Trophoblast cell (in vitro differentiated cells and primary cell): ENCODE results near the gene NR2F6.

Source experiments
- DNase-seq, 2 donors: peaks; one replicate each; pipeline ENCODE4 v3.0.0-alpha.2; 2016
- H2AFZ ChIP-seq: 2 replicates; pipeline ENCODE4 v1.6.1; 2013; ENCODE audit warnings: low read length, moderate library complexity, mild to moderate bottlenecking; ENCODE audit not compliant: insufficient read depth, poor library complexity
- H2AK5ac ChIP-seq: 2 replicates; pipeline ENCODE4 v1.6.1; 2013; ENCODE audit warnings: mild to moderate bottlenecking, low read length
- H2BK120ac ChIP-seq: 2 replicates; pipeline ENCODE4 v1.6.1; 2013; ENCODE audit warnings: low read length, mild to moderate bottlenecking, moderate library complexity; ENCODE audit not compliant: insufficient read depth, poor library complexity
- H2BK12ac ChIP-seq: 2 replicates; pipeline ENCODE4 v1.6.1; 2013; ENCODE audit warnings: mild to moderate bottlenecking, low read length, moderate library complexity
- H2BK5ac ChIP-seq: 2 replicates; pipeline ENCODE4 v1.6.1; 2013; ENCODE audit warnings: low read length, low read depth, moderate library complexity, mild to moderate bottlenecking; ENCODE audit not compliant: poor library complexity
- H3K14ac ChIP-seq: 2 replicates; pipeline ENCODE4 v1.6.1; 2013; ENCODE audit warnings: mild to moderate bottlenecking, low read length
- H3K18ac ChIP-seq: 2 replicates; pipeline ENCODE4 v1.6.1; 2013; ENCODE audit warnings: mild to moderate bottlenecking, low read length
- H3K23ac ChIP-seq: 2 replicates; pipeline ENCODE4 v1.6.1; 2013; ENCODE audit warnings: low read length
- H3K27ac ChIP-seq: 2 replicates; pipeline ENCODE4 v1.5.1; 2013; ENCODE audit warnings: low read depth, mild to moderate bottlenecking, inconsistent platforms, low read length, moderate library complexity
- H3K27me3 ChIP-seq: 2 replicates; pipeline ENCODE4 v1.6.1; 2013; ENCODE audit warnings: inconsistent platforms, mild to moderate bottlenecking, low read length, moderate library complexity; ENCODE audit not compliant: insufficient read depth
- H3K36me3 ChIP-seq, 2 experiments: 1 replicate in 1 of 2; 2 replicates in 1 of 2; pipeline ENCODE4 v1.6.1; 2013; ENCODE audit warnings: low read length in 2 of 2, mild to moderate bottlenecking in 2 of 2, moderate library complexity in 1 of 2; ENCODE audit not compliant: insufficient read depth in 2 of 2, control insufficient read depth in 1 of 2
- H3K4ac ChIP-seq: 2 replicates; pipeline ENCODE4 v1.6.1; 2013; ENCODE audit warnings: low read depth, mild to moderate bottlenecking, low read length, moderate library complexity
- H3K4me1 ChIP-seq, 2 experiments: 1 replicate in 1 of 2; 2 replicates in 1 of 2; pipeline ENCODE4 v1.6.1; 2013; ENCODE audit warnings: low read length in 2 of 2, mild to moderate bottlenecking in 2 of 2, moderate library complexity in 1 of 2; ENCODE audit not compliant: insufficient read depth in 2 of 2, control insufficient read depth in 1 of 2
- H3K4me2 ChIP-seq: 2 replicates; pipeline ENCODE4 v1.6.1; 2013; ENCODE audit warnings: inconsistent platforms, mild to moderate bottlenecking, low read length, moderate library complexity
- H3K4me3 ChIP-seq: 2 replicates; pipeline ENCODE4 v1.5.1; 2013; ENCODE audit warnings: mild to moderate bottlenecking, low read depth, low read length, inconsistent platforms
- H3K79me1 ChIP-seq: one replicate; pipeline ENCODE4 v1.6.1; 2013; ENCODE audit warnings: low read length
- H3K79me2 ChIP-seq: 2 replicates; pipeline ENCODE4 v1.6.1; 2013; ENCODE audit warnings: low read length, mild to moderate bottlenecking; ENCODE audit not compliant: control insufficient read depth, insufficient read depth, poor library complexity
- H3K9ac ChIP-seq: 2 replicates; pipeline ENCODE4 v1.6.1; 2013; ENCODE audit warnings: mild to moderate bottlenecking, low read length
- H3K9me3 ChIP-seq: 2 replicates; pipeline ENCODE4 v1.6.1; 2013; ENCODE audit warnings: low read depth, mild to moderate bottlenecking, control low read depth, inconsistent platforms, low read length; ENCODE audit not compliant: insufficient read depth
- H4K12ac ChIP-seq: 2 replicates; pipeline ENCODE4 v1.6.1; 2013; ENCODE audit warnings: low read depth, mild to moderate bottlenecking, low read length, moderate library complexity
- H4K8ac ChIP-seq: 2 replicates; pipeline ENCODE4 v1.6.1; 2013; ENCODE audit warnings: low read depth, mild to moderate bottlenecking, low read length, moderate library complexity
- H4K91ac ChIP-seq: one replicate; pipeline ENCODE4 v1.6.1; 2013; ENCODE audit warnings: low read depth, mild to moderate bottlenecking, low read length, moderate library complexity
- WGBS: extraction: QIAGEN DNeasy Blood & Tissue Kit; methylation state at CpG from one replicate; pipeline ENCODE4 v1.1.7; 2013; ENCODE audit warnings: missing lambda C conversion rate; ENCODE audit not compliant: insufficient read length, insufficient coverage; ENCODE audit errors: extremely low coverage; 5-methylcytosine and 5-hydroxymethylcytosine counted together

NR2F6 gene

GRCh38 chr19:17240062-17240752, 5.5 kb downstream of the NR2F6 start:
- no peak overlapping the region for H4K8ac ChIP-seq
- H2BK120ac ChIP-seq, result no peak overlapping the region
- no peak overlapping the region for H3K4me3 ChIP-seq
- peaks cover 8% of the 10 kb centered on the region for H3K9me3 ChIP-seq
- H3K27me3 ChIP-seq, result no peaks in the 10 kb centered on the region
- no peak overlapping the region for H3K18ac ChIP-seq
- no peak overlapping the region for H4K91ac ChIP-seq
- no peak overlapping the region for H2AK5ac ChIP-seq
- H3K4ac ChIP-seq, result peak overlapping the region; percentile 85
- H3K27ac ChIP-seq, result no peak overlapping the region
- H3K9ac ChIP-seq, result no peak overlapping the region
- peaks cover 20 to 26% of the 10 kb centered on the region in 2 experiments for H3K4me1 ChIP-seq
- no CpG with 5 or more reads among the region's 24 CpGs for WGBS
- H3K14ac ChIP-seq, result no peak overlapping the region
- H3K79me2 ChIP-seq, result peaks cover 42% of the 10 kb centered on the region
- no peak overlapping the region for H4K12ac ChIP-seq
- no peak overlapping the region for H2BK12ac ChIP-seq
- H2BK5ac ChIP-seq, result no peak overlapping the region
- H3K4me2 ChIP-seq, result no peak overlapping the region
- no peak for DNase-seq
- peaks cover 40 to 41% of the 10 kb centered on the region in 2 experiments for H3K36me3 ChIP-seq
- no peak overlapping the region for H3K23ac ChIP-seq
- H2AFZ ChIP-seq, result no peak overlapping the region
- H3K79me1 ChIP-seq, result peaks cover 31% of the 10 kb centered on the region

- Histone ChIP-seq H3K4me1 (peaks cover 25 to 26% of the 10 kb centered on the region in 2 experiments), H3K18ac (no peak overlapping the region), H3K36me3 (peaks cover 57 to 59% of the 10 kb centered on the region in 2 experiments), H3K9me3 (peaks cover 3% of the 10 kb centered on the region), H2BK12ac (no peak overlapping the region), H2AFZ (no peak overlapping the region), H3K23ac (no peak overlapping the region), H2BK120ac (no peak overlapping the region), H3K27me3 (no peaks in the 10 kb centered on the region), H3K4ac (peak overlapping the region; percentile 22), H3K79me1 (peaks cover 11% of the 10 kb centered on the region), H3K4me3 (no peak overlapping the region), H2AK5ac (no peak overlapping the region), H3K9ac (no peak overlapping the region), H3K27ac (peak overlapping the region; percentile 6), H4K12ac (no peak overlapping the region), H4K8ac (no peak overlapping the region), H3K79me2 (peaks cover 24% of the 10 kb centered on the region), H4K91ac (no peak overlapping the region), H3K4me2 (no peak overlapping the region), H3K14ac (no peak overlapping the region), H2BK5ac (no peak overlapping the region)
- peak; percentile 82 to 87 for DNase-seq
- WGBS, result no CpG with 5 or more reads among the region's 13 CpGs
Measured at GRCh38 chr19:17237747-17238706, 7.7 kb downstream of the NR2F6 start.

GRCh38 chr19:17236811-17237543, 8.7 kb downstream of the NR2F6 start:
- Histone ChIP-seq H3K23ac (no peak overlapping the region), H3K18ac (no peak overlapping the region), H3K79me2 (peaks cover 15% of the 10 kb centered on the region), H2AFZ (no peak overlapping the region), H3K36me3 (peaks cover 66 to 70% of the 10 kb centered on the region in 2 experiments), H3K27ac (peak overlapping the region; percentile 9), H3K4me1 (peaks cover 16 to 17% of the 10 kb centered on the region in 2 experiments), H3K4ac (no peak overlapping the region), H3K79me1 (peaks cover 6% of the 10 kb centered on the region), H2BK120ac (no peak overlapping the region), H3K14ac (no peak overlapping the region), H3K4me2 (no peak overlapping the region), H4K8ac (peak overlapping the region; percentile 7), H3K27me3 (no peaks in the 10 kb centered on the region), H4K91ac (no peak overlapping the region), H3K9ac (no peak overlapping the region), H3K4me3 (no peak overlapping the region), H2BK12ac (no peak overlapping the region), H3K9me3 (peaks cover 3% of the 10 kb centered on the region), H2AK5ac (no peak overlapping the region), H2BK5ac (no peak overlapping the region), H4K12ac (no peak overlapping the region)
- no CpG with 5 or more reads among the region's 18 CpGs for WGBS
- DNase-seq, result no peak
